Muscle of arm (tissue), 12 donors: Measurements from ENCODE around the gene COQ8B. TPM values are rescaled to one million over a fixed set of nuclear protein-coding genes. Genes with fewer than 3 reads are reported as not detected.
"Not testable (repeated sequence)": the region's sequence is repeated elsewhere in the genome, so short reads cannot be mapped to it uniquely, and the experiment has no call there.

Source experiments
- DNase-seq: peaks from one replicate; pipeline ENCODE4 v3.0.0-alpha.2; 2013
- polyA plus RNA-seq, 12 donors: library from polyadenylated mRNA; unstranded; fragments of 120-200 nt; gene quantifications; one replicate each; pipeline ENCODE4 v1.2.1, GENCODE V29; 2013; ENCODE audit not compliant: insufficient read length in 12 of 12

COQ8B gene
- polyA plus RNA-seq, 12 donors: 14.4 to 33.9 (median 18.4) TPM; not detected in 1

- DNase-seq: no peak
Measured at GRCh38 chr19:40743926-40744325, 27.2 kb upstream of the COQ8B start.

DNA sequence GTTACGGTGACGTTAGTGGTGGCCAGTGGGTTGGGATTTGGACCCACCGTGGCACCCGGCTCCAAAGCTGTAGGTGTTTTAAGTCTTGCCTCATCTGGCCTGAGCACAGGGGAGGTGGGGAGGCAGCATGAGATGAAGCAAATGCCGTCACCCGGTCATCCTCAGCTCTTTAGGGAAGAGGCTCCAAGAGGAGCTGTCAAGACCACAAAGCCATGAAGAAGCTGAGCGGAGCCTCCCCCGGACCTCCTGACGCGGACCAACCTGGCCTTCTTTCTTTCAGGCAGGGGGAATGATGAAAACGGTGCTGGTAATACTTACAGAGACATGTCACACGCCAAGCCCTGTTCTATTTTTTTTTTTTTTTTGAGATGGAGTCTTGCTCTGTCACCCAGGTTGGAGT, 26.2 kb upstream of the COQ8B start:
- DNase-seq: no peak

DNA sequence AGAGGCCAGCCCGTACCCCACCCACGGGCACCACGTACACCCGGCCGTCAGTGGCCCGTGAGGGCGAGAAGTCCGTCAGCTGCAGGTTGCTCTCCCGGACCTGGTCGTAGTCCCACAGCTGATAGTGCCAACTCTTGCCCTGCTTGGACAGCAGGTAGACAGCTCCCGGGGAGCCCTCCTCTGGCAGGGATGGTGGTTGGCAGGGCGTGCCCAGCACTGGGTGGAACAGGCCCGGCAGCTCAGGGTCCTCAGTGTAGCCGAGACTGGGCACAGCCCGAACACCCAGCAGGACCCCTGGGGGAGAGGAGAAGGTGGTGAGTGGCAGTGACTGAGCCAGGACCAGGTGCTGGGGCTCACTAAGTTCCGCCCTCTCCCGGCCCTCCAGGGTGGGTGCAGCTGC, 25.8 kb upstream of the COQ8B start:
- DNase-seq: no peak

GRCh38 chr19:40741527-40742390, 25.1 kb upstream of the COQ8B start:
- no peak for DNase-seq

DNA sequence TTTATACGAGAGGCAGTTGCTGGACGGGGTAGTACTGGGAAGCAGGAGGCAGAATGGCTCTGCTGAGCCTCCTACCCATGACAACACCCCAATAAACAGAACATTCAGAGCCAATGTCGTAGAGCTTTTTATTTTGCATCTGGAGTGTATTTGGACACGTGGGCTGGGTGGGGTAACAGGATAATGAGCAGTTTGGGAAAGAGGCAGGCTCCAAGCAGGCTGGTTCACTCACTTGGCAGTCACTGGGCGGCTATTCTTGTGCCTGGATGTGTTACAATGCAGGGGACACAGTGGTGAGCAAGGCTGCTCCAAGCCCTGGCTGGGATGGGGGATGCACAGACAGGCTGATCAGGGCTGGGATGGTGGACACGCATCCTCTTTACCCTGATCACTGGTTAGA, 24.1 kb upstream of the COQ8B start:
- no peak for DNase-seq

DNA sequence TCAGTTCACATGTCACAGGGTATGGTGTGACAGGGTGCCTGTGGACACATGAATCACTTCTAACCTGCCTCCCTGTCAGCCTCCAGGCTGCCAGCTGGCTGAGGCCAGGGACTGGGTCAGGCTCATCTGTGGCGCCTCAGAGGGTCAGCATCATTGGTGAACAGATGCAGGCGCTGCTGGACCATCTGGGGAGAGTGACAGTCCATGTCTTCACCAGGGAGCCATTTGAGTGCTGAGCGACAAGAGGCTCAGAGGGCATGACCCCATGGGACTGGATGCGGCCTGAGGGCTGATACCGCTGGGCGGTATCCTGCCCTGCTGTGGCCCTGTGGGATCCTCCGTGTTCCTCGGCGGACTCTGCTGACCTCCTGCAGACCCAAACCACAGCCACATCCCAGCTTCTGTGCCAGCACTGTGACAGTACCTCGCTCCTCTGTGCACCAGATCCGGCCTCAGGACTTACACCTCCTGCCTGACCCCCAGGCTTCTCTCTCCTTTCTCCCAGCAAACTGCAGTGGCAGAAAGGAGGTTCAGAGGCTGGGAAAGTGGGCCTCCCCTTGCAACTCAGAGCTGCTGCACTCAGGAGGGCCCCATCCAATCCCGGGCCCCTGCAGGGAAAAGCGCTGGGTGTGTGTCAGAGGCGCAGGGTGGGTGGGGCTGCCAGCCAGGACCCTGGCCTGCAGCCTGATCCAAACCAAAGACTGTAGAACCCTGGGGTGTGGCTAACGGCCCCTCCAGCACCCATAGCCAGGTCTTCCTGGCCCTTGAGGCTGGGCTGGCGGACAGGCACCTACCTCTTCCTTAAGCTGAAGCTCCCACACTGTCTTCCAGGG, 23.4 kb upstream of the COQ8B start:
- DNase-seq: no peak

DNA sequence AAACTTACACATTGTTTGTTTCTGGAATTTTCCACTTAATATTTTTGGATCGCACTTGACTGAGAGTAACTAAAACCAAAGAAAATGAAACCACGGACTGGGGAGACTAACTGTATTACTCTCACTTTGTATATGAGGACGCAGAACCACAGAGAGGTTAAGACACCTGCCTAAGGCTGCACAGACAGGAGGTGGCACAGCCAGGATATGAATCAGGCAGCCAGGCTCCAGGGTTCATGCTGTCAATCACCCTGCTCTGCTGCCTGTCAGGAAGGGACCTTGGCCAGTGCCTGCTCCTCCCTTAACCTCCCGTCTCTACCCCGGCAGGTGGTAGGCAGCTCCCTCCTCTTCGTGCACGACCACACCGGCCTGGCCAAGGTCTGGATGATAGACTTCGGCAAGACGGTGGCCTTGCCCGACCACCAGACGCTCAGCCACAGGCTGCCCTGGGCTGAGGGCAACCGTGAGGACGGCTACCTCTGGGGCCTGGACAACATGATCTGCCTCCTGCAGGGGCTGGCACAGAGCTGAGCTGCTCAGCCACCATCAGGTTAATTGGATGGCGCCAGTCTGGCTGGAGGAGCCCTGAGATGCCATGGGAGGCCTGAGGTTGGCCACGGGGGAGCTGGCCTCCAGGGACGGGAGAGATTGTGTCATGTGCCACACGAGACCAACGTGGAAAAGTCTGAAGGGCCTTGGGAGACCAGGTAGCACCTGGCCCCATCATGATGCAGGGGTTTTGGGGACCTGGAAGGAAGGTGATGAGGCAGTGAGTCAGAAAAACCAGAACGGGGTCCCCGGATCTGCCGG, 22.5 kb upstream of the COQ8B start:
- DNase-seq: no peak

DNA sequence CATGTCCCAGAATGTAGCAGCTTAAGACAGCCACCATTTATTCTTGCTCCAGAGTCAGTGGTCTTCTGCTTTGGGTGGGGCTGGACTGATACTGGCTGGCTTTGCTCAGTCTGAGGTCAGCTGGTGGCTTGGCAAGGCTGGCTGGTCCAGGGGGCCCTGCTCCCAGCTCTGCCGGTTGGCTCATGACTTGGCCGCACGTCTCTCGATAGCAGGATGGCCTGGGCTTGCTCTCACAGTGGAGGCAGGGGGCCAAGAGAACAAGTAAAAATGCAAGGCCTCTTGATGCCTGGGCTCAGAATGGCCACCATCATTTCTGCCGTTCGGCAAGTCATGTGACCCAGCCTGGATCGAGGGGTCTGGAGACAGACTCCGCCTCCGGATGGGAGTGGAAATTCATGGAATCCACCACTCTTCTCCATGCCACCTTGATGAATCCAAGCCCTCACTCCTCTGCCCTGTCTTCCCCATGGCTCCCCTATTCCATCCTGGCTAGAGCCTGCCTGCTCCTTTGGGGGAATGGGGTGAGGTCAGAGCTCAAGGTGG, 20.5 kb upstream of the COQ8B start:
- no peak for DNase-seq

DNA sequence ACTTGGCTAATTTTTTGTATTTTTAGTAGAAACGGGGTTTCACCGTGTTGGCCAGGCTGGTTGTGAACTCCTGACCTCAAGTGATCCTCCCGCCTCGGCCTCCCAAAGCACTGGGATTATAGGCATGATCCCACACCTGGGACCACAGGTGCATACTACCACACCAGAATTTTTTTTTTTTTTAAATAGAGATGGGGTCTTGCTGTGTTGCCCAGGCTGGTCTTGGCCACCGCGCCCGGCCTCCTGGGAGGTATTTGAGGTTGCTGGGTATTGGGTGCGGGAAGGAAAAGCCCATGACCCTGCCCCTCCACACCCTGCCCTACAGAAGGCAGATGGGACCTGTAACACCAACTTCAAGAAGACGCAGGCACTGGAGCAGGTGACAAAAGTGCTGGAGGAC, 20.0 kb upstream of the COQ8B start:
- no peak for DNase-seq

DNA sequence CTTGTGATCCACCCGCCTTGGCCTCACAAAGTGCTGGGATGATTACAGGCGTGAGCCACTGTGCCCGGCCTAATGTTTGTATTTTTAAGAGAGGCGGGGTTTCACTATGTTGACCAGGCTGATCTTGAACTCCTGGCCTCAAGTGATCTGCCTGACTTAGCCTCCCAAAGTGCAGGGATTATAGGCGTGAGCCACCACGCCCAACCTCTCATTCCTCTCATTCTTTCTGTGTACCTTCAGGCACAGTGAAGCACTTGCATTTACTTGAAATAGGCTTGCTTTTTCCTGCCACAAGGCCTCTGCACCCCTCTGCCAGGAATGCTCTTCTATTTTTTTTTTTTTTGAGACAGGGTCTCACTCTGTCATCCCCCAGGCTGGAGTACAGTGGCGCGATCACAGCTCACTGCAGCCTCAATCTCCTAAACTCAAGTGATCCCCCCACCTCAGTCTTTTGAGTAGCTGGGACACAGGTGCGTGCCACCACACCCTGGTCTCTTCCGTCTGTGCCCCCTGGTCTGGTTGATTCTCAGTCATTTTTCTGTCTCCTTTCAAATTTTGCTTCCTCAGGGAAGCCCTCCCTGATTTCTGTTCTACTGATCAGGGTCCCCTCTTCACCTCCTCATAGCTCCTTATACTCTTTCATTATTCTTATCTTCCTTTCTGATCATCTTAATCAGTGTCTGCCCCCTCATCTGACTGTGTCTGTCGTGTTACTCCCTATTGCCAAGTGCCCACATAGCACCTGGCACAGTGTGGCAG, 18.5 kb upstream of the COQ8B start:
- DNase-seq: no peak

- DNase-seq: no peak
Measured at GRCh38 chr19:40733149-40733548, 16.5 kb upstream of the COQ8B start.

- DNase-seq: not testable (repeated sequence)
Measured at GRCh38 chr19:40732304-40732703, 15.6 kb upstream of the COQ8B start.

GRCh38 chr19:40730065-40730464, 13.4 kb upstream of the COQ8B start:
- DNase-seq: not testable (repeated sequence)

DNA sequence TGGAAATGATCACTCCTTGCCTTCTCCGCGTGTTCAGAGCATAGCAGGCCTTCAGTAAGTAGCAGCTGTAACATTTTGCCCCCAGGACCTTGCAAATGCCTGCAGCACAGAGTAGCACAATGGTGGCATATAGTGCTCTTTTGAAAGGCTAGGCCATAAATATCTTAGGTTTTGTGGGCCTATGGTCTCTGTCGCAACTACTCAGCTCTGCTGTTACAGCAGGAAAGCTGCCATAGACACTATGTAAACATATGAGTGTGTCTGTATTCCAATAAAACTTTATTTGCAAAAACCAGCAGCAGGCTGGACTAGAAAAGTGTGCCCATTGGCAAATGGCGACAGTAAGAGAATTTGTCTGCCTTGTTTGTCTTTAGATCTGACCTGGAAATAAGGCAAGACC, 9.6 kb upstream of the COQ8B start:
- no peak for DNase-seq

- no peak for DNase-seq
Measured at GRCh38 chr19:40724855-40725254, 8.2 kb upstream of the COQ8B start.

GRCh38 chr19:40724315-40724714, 7.6 kb upstream of the COQ8B start:
- DNase-seq: no peak

GRCh38 chr19:40723661-40724254, 7.1 kb upstream of the COQ8B start:
- DNase-seq: no peak

DNA sequence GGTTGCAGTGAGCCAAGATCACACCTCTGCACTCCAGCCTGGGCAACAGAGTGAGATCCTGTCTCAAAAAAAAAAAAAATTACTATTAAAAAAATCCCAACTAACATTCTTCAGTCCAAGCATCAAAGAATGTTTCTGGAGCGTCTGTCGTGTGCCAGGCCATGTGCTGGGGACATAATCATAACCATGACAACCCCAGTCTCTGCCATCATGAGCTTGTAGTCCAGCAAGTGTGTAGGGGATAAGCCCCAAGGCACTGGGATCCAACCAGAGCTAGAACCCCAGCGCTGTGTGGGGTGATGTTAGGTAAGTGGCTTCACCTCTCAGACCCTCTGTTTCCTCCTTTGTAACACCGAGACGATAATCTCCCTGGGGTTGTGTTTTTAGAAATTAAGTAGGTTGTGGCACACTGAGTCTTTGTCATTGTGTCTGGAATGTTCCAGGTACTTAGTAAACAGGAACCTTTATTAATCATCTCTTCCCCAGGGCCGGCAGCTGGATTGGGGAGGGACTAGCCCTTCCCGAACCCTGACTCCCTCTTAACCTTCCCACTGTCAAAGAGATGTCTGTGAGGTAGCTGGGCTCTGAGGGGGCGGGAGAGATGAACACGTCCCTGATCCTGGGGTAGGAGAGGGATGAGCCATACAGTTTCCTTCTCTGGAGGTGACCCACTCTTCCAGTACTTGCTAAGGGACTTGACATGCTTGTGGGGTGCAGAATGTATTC, 5.4 kb upstream of the COQ8B start:
- DNase-seq: no peak

- DNase-seq: no peak
Measured at GRCh38 chr19:40721140-40721486, 4.4 kb upstream of the COQ8B start.

DNA sequence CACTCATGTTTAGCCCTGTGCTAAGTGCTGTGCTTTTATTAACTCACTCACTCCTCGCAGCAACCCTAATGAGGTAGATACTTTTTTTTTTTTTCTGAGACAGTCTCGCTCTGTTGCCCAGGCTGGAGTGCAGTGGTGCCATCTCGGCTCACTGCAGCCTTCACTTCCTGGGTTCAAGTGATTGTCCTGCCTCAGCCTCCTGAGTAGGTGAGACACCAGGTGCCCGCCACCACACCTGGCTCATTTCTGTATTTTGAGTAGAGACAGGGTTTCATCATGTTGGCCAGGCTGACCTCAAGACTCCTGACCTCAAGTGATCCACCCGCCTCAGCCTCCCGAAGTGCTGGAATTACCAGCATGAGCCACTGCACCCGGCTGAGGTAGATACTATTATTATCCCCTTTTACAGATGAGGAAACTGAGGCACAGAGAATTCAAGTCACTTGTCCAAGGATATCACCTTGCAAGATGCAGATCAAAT, 2.8 kb upstream of the COQ8B start:
- no peak for DNase-seq
